OCI-LY1 (cell line): ENCODE measurements around the gene ARID5A.

Experiments
- CTCF ChIP-seq: fragments of 200-600 bp; sonication (generic), shearing (Covaris generic); IDR thresholded peaks from 2 replicates; pipeline ENCODE4 v1.5.1; 2017; ENCODE audit warnings: mild to moderate bottlenecking, antibody characterized with exemption, low read length, moderate library complexity, mixed read lengths
- EZH2 ChIP-seq: fragments of 200-600 bp; sonication (generic), shearing (Covaris generic); IDR thresholded peaks from 2 replicates; pipeline ENCODE4 v1.8.0; 2017; ENCODE audit warnings: borderline replicate concordance, mixed run types, mild to moderate bottlenecking, antibody characterized with exemption, low read length, moderate library complexity, mixed read lengths

- TF ChIP-seq CTCF (no peak), EZH2 (no peak)
Measured at GRCh38 chr2:96556441-96557330, 20.1 kb downstream of the ARID5A start.
